Naive B cell (primary cell): ENCODE data around the gene FBXO45. TPM values are rescaled to one million over a fixed set of nuclear protein-coding genes. Genes with fewer than 3 reads are reported as not detected.
"Not testable (repeated sequence)": the region's sequence is repeated elsewhere in the genome, so short reads cannot be mapped to it uniquely, and the experiment has no call there.

Source experiments
- ATAC-seq, 2 donors: fragments of 150-1000 bp; cut with Tn5 transposase; 2 replicates each; pipeline ENCODE4 v1.10.0; 2021; ENCODE audit warnings: low read depth in 2 of 2, mild to moderate bottlenecking in 2 of 2, moderate library complexity in 2 of 2
- DNase-seq: peaks from one replicate; pipeline ENCODE4 v3.0.0; 2022
- H3K27ac Mint-ChIP-seq, 6 donors: one replicate each; pipeline ENCODE4 v1.8.0; 2020 to 2022; ENCODE audit warnings: mild to moderate bottlenecking in 6 of 6, mixed read lengths in 6 of 6, moderate library complexity in 5 of 6, inconsistent platforms in 2 of 6
- H3K27me3 Mint-ChIP-seq, 3 donors: one replicate each; pipeline ENCODE4 v1.8.0; 2021 to 2022; ENCODE audit warnings: mixed read lengths in 3 of 3, mild to moderate bottlenecking in 1 of 3
- H3K36me3 Mint-ChIP-seq, 2 donors: one replicate each; pipeline ENCODE4 v1.8.0; 2020 to 2022; ENCODE audit warnings: mixed read lengths in 2 of 2, inconsistent platforms in 1 of 2, mild to moderate bottlenecking in 1 of 2
- H3K4me1 Mint-ChIP-seq, 3 donors: one replicate each; pipeline ENCODE4 v1.8.0; 2020 to 2022; ENCODE audit warnings: mixed read lengths in 3 of 3, inconsistent platforms in 1 of 3, mild to moderate bottlenecking in 1 of 3, moderate library complexity in 1 of 3
- H3K4me3 Mint-ChIP-seq, 8 donors: one replicate each; pipeline ENCODE4 v1.8.0; 2020 to 2022; ENCODE audit warnings: mild to moderate bottlenecking in 8 of 8, mixed read lengths in 8 of 8, moderate library complexity in 8 of 8, inconsistent platforms in 2 of 8
- H3K9me3 Mint-ChIP-seq, 7 donors: one replicate each; pipeline ENCODE4 v1.8.0; 2020 to 2022; ENCODE audit warnings: mixed read lengths in 7 of 7, mild to moderate bottlenecking in 5 of 7, inconsistent platforms in 2 of 7, moderate library complexity in 1 of 7
- polyA plus RNA-seq, 6 donors: library from polyadenylated mRNA; unstranded; fragments of 300-500 nt; fragmentation: Illumina TruSeq; gene quantifications; one replicate each; pipeline ENCODE4 v1.2.3, GENCODE V29; 2021; ENCODE audit warnings: low read depth in 6 of 6

Gene FBXO45
- polyA plus RNA-seq, 6 donors from 2014 or later = 2.5 to 4.1 (median 2.8) TPM

- DNase-seq = no peak
- H3K9me3 Mint-ChIP-seq = peaks cover 0 to 3% (median 0%) of the 10 kb centered on the region in 7 donors
- no peak overlapping the region for H3K4me3 Mint-ChIP-seq
- H3K27ac Mint-ChIP-seq = no peak overlapping the region
- H3K4me1 Mint-ChIP-seq = peaks cover 0 to 3% (median 0%) of the 10 kb centered on the region in 3 donors
- peaks cover 0 to 13% (median 5%) of the 10 kb centered on the region in 3 donors for H3K27me3 Mint-ChIP-seq
- no peaks in the 10 kb centered on the region for H3K36me3 Mint-ChIP-seq
- no peak for ATAC-seq
Observed at GRCh38 chr3:196541684-196542445, 26.6 kb upstream of the FBXO45 start.

GRCh38 chr3:196544491-196544992 is 23.9 kb upstream of the FBXO45 start:
- no peaks in the 10 kb centered on the region for H3K4me1 Mint-ChIP-seq
- DNase-seq (no peak), ATAC-seq (no peak)
- no peak overlapping the region for H3K4me3 Mint-ChIP-seq
- peaks cover 5 to 19% (median 7%) of the 10 kb centered on the region in 7 donors for H3K9me3 Mint-ChIP-seq
- no peaks in the 10 kb centered on the region for H3K27me3 Mint-ChIP-seq
- H3K36me3 Mint-ChIP-seq = peaks cover 0 to 8% of the 10 kb centered on the region in 2 donors
- H3K27ac Mint-ChIP-seq = no peak overlapping the region

DNA sequence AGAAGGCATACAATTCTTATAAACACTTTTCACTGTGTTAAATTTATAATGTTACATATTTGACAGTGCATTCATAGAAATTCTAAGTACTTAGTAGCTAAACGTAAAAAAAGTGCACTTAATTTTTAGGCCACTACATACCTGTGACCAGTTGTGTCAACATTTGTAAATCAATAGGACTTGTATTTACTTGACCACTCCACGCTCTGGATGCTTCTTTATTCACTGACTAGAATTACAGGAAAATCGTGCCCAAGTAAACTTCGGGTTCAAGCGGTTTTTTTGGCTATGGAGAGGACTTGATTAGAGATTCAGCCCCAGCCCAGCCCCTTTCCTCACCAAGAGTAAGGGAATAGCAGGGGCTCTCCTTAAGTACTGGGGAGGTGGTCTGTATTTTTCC is 21.9 kb upstream of the FBXO45 start:
- H3K36me3 Mint-ChIP-seq = peaks cover 0 to 8% of the 10 kb centered on the region in 2 donors
- H3K27me3 Mint-ChIP-seq = no peaks in the 10 kb centered on the region
- ATAC-seq (no peak), DNase-seq (no peak)
- H3K4me1 Mint-ChIP-seq = no peaks in the 10 kb centered on the region
- no peak overlapping the region for H3K4me3 Mint-ChIP-seq
- peaks cover 5 to 27% (median 11%) of the 10 kb centered on the region in 7 donors for H3K9me3 Mint-ChIP-seq
- no peak overlapping the region for H3K27ac Mint-ChIP-seq

GRCh38 chr3:196547067-196547466 is 21.4 kb upstream of the FBXO45 start:
- ATAC-seq = no peak
- no peaks in the 10 kb centered on the region for H3K27me3 Mint-ChIP-seq
- no peaks in the 10 kb centered on the region for H3K4me1 Mint-ChIP-seq
- H3K36me3 Mint-ChIP-seq = peaks cover 0 to 8% of the 10 kb centered on the region in 2 donors
- H3K4me3 Mint-ChIP-seq = no peak overlapping the region
- H3K27ac Mint-ChIP-seq = no peak overlapping the region
- H3K9me3 Mint-ChIP-seq = peaks cover 5 to 27% (median 11%) of the 10 kb centered on the region in 7 donors
- no peak for DNase-seq

DNA sequence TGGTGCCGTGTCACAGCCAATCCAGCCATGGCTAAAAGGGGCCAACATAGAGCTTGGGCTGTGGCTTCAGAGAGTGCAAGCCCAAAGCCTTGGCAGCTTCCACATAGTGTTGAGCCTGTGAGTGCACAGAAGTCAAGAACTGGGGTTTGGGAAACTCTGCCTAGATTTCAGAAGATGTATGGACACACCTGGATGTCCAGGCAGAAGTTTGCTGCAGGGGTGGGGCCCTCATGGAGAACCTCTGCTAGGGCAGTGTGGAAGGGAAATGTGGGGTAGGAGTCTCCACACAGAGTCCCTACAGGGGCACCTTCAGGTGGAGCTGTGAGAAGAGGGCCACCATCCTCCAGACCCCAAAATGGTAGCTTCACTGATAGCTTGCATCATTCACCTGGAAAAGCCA is 19.1 kb upstream of the FBXO45 start:
- not testable (repeated sequence) for H3K27ac Mint-ChIP-seq, H3K4me3 Mint-ChIP-seq, H3K27me3 Mint-ChIP-seq, H3K4me1 Mint-ChIP-seq, DNase-seq, ATAC-seq, H3K36me3 Mint-ChIP-seq
- H3K9me3 Mint-ChIP-seq = peaks cover 5 to 27% (median 11%) of the 10 kb centered on the region in 7 donors

DNA sequence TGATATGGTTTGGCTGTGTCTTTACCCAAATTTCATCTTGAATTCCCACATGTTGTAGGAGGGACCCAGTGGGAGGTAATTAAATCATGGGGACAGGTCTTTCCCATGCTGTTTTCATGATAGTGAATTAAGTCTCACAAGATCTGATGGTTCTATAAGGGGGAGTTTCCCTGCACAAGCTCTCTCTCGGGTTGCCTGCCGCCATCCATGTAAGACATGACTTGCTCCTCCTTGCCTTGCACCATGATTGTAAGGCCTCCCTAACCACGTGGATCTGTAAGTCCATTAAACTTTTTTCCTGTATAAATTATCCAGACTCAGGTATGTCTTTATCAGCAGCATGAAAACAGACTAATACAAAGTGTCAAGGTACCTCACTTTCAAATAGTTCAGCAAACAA is 18.3 kb upstream of the FBXO45 start:
- not testable (repeated sequence) for H3K27me3 Mint-ChIP-seq

GRCh38 chr3:196552253-196552652 is 16.2 kb upstream of the FBXO45 start:
- H3K9me3 Mint-ChIP-seq = peaks cover 5 to 23% (median 11%) of the 10 kb centered on the region in 7 donors
- H3K27me3 Mint-ChIP-seq = no peaks in the 10 kb centered on the region
- H3K4me1 Mint-ChIP-seq = peaks cover 19 to 23% (median 22%) of the 10 kb centered on the region in 3 donors
- DNase-seq (no peak), ATAC-seq (no peak)
- H3K4me3 Mint-ChIP-seq = no peak overlapping the region
- H3K27ac Mint-ChIP-seq = no peak overlapping the region
- peaks cover 0 to 8% of the 10 kb centered on the region in 2 donors for H3K36me3 Mint-ChIP-seq

More for the DNA sequence above, 18.3 kb upstream of the FBXO45 start:
- H3K9me3 Mint-ChIP-seq = peaks cover 5 to 24% (median 11%) of the 10 kb centered on the region in 7 donors
- DNase-seq, H3K27ac Mint-ChIP-seq, ATAC-seq, H3K4me3 Mint-ChIP-seq, H3K36me3 Mint-ChIP-seq: not testable (repeated sequence)
- H3K4me1 Mint-ChIP-seq = peaks cover 11 to 19% (median 12%) of the 10 kb centered on the region in 3 donors

GRCh38 chr3:196553551-196553950 is 14.9 kb upstream of the FBXO45 start:
- ATAC-seq (no peak), DNase-seq (no peak)
- Mint-ChIP-seq H3K27ac (peak overlapping the region in 2 of 6 donors; percentile 24 to 50), H3K4me1 (peaks cover 19 to 23% (median 22%) of the 10 kb centered on the region in 3 donors), H3K9me3 (peaks cover 0 to 14% (median 6%) of the 10 kb centered on the region in 7 donors), H3K27me3 (no peaks in the 10 kb centered on the region), H3K36me3 (peaks cover 0 to 2% of the 10 kb centered on the region in 2 donors), H3K4me3 (peak overlapping the region in 2 of 8 donors; percentile 25 to 35)

DNA sequence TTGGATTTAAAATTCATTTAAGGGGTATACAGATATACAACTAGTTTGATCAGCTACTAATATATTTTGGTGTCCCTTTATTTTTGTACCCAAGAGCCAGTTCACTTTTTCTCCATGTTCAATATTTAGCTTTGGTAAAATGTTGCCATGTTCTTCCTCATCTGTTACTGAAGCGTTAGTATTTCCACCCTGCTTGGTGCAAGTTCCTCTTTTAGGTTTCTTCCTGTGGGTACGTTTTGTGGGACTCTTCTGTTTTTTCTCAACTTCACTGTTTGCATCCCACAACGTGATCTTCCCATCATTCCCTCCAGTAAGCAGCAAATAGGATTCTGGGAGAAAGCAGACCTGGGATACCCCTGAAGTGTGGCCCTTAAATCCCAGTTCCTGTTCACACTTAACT is 14.3 kb upstream of the FBXO45 start:
- peak overlapping the region in 5 of 8 donors; percentile 30 to 70 (median 47) for H3K4me3 Mint-ChIP-seq
- H3K27ac Mint-ChIP-seq = peak overlapping the region in 5 of 6 donors; percentile 4 to 74 (median 48)
- H3K4me1 Mint-ChIP-seq = peaks cover 19 to 23% (median 22%) of the 10 kb centered on the region in 3 donors
- H3K9me3 Mint-ChIP-seq = peaks cover 0 to 12% (median 5%) of the 10 kb centered on the region in 7 donors
- DNase-seq (peak; percentile 21), ATAC-seq (peak; percentile 74 to 75)
- no peaks in the 10 kb centered on the region for H3K36me3 Mint-ChIP-seq
- no peaks in the 10 kb centered on the region for H3K27me3 Mint-ChIP-seq

- no peaks in the 10 kb centered on the region for H3K27me3 Mint-ChIP-seq
- H3K27ac Mint-ChIP-seq = peak overlapping the region in 3 of 6 donors; percentile 36 to 54 (median 48)
- H3K4me3 Mint-ChIP-seq = peak overlapping the region in 2 of 8 donors; percentile 20 to 40
- peaks cover 0 to 1% (median 0%) of the 10 kb centered on the region in 7 donors for H3K9me3 Mint-ChIP-seq
- peaks cover 19 to 23% (median 22%) of the 10 kb centered on the region in 3 donors for H3K4me1 Mint-ChIP-seq
- no peaks in the 10 kb centered on the region for H3K36me3 Mint-ChIP-seq
- no peak for ATAC-seq
- DNase-seq = no peak
Observed at GRCh38 chr3:196555295-196555694, 13.2 kb upstream of the FBXO45 start.

GRCh38 chr3:196557236-196557635 is 11.2 kb upstream of the FBXO45 start:
- Mint-ChIP-seq H3K27ac (no peak overlapping the region), H3K9me3 (no peaks in the 10 kb centered on the region), H3K36me3 (no peaks in the 10 kb centered on the region), H3K4me1 (peaks cover 19 to 23% (median 22%) of the 10 kb centered on the region in 3 donors), H3K4me3 (no peak overlapping the region), H3K27me3 (no peaks in the 10 kb centered on the region)
- DNase-seq (no peak), ATAC-seq (no peak)

GRCh38 chr3:196558476-196558875 is 10.0 kb upstream of the FBXO45 start:
- ATAC-seq (no peak), DNase-seq (no peak)
- H3K36me3 Mint-ChIP-seq = no peaks in the 10 kb centered on the region
- peaks cover 19 to 22% (median 21%) of the 10 kb centered on the region in 3 donors for H3K4me1 Mint-ChIP-seq
- no peaks in the 10 kb centered on the region for H3K9me3 Mint-ChIP-seq
- no peaks in the 10 kb centered on the region for H3K27me3 Mint-ChIP-seq
- no peak overlapping the region for H3K4me3 Mint-ChIP-seq
- no peak overlapping the region for H3K27ac Mint-ChIP-seq

DNA sequence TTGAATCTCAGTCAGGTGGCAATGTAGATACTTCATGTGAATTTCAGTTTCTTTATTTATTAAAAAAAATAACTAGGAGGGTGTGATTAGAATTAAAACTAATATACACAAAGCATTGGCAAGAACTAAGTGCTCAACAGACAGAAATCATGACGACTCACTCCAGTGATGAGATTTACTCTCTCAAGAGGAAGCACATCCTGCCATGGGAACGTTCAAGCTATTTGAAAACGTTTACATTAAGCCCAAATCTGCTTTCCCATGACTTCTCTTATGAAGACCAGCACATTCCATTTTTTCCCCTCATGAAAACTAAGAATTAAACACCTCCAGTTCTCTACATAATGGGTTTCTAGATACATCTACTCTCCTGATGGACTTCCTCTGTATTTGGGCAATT is 8.6 kb upstream of the FBXO45 start:
- DNase-seq (no peak), ATAC-seq (no peak)
- H3K4me3 Mint-ChIP-seq = no peak overlapping the region
- no peaks in the 10 kb centered on the region for H3K36me3 Mint-ChIP-seq
- no peaks in the 10 kb centered on the region for H3K27me3 Mint-ChIP-seq
- peaks cover 10 to 13% (median 11%) of the 10 kb centered on the region in 3 donors for H3K4me1 Mint-ChIP-seq
- H3K27ac Mint-ChIP-seq = no peak overlapping the region
- H3K9me3 Mint-ChIP-seq = no peaks in the 10 kb centered on the region

- Mint-ChIP-seq H3K4me1 (peaks cover 5 to 24% (median 8%) of the 10 kb centered on the region in 3 donors), H3K36me3 (no peaks in the 10 kb centered on the region), H3K27ac (peak overlapping the region in 1 of 6 donors; percentile 42), H3K9me3 (no peaks in the 10 kb centered on the region), H3K4me3 (no peak overlapping the region), H3K27me3 (no peaks in the 10 kb centered on the region)
- no peak for ATAC-seq
- DNase-seq = no peak
Observed at GRCh38 chr3:196563721-196564225, 4.7 kb upstream of the FBXO45 start.
